AG09319 (cell line): ENCODE results near the gene CALHM6.

ENCODE experiments used
- DNase-seq: peaks from one replicate; pipeline ENCODE4 v3.0.0-alpha.2; 2010; ENCODE audit warnings: low read depth; ENCODE audit errors: extremely low read depth
- TF ChIP-seq, protein P1 (sequence below): IDR thresholded peaks from 2 replicates; pipeline ENCODE4 v1.5.1; 2011; ENCODE audit warnings: low read depth, mild to moderate bottlenecking, inconsistent platforms, low read length, moderate library complexity

The CALHM6 gene

DNA sequence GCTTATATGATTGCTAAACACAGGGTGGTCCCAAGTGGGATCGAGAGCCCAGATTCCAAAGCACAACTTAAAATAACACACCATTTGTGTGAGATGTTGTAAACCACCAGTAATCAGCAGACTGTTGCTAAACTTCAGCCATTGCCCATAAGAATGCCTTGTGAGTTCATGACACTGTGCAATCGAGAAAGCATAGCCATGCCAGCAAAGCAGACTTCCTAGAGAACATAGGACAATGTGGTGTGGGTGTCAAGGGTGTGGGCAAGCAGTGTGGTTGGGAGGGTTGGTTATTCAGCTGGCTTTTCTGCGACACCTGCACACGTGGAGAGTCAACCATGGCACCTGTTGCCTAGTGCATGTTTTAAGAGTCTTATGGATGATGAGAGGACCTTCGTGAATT, 16.1 kb upstream of the CALHM6 start:
- TF ChIP-seq, protein P1, sequence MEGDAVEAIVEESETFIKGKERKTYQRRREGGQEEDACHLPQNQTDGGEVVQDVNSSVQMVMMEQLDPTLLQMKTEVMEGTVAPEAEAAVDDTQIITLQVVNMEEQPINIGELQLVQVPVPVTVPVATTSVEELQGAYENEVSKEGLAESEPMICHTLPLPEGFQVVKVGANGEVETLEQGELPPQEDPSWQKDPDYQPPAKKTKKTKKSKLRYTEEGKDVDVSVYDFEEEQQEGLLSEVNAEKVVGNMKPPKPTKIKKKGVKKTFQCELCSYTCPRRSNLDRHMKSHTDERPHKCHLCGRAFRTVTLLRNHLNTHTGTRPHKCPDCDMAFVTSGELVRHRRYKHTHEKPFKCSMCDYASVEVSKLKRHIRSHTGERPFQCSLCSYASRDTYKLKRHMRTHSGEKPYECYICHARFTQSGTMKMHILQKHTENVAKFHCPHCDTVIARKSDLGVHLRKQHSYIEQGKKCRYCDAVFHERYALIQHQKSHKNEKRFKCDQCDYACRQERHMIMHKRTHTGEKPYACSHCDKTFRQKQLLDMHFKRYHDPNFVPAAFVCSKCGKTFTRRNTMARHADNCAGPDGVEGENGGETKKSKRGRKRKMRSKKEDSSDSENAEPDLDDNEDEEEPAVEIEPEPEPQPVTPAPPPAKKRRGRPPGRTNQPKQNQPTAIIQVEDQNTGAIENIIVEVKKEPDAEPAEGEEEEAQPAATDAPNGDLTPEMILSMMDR = no peak
- DNase-seq = no peak

DNA sequence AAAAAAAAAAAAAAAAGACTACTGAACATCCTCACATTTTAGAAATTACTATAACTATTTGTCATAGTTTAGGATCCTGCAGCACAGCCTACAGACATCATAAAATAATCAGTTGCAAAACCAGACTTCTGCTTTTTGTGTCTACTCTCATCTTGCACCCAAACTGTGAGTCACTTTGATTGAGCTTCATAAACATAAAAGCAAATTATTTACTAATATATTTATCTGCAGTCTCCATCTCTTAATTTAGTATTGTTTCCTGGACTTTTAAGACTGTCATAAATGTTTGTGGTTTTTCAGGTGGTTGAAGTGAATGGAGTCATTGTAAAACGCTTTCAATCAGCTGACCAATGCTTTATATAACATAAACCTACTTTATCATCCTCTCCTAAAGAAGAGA, 14.8 kb upstream of the CALHM6 start:
- DNase-seq = no peak

DNA sequence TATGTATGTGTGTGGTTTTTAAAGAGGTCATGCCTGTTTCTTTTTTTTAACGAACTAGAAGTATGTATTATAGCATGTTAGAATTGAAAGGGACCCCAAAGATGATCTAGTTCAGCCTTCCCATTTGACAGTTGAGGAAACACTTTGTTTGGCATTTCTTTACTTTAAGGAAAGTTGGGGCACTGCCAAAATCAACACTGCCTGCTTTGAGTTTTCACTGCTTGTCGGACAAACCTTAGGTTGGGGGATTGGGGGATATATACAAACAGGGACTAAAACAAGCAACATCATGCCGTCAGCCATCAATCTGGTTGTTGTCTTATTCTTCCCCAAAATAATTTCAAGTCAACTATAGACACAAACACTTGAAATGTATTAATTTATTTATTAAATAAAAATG, 14.1 kb upstream of the CALHM6 start:
- TF ChIP-seq, protein P1 = no peak
- no peak for DNase-seq

More for the DNA sequence above, 14.8 kb upstream of the CALHM6 start:
- TF ChIP-seq, protein P1 = no peak

DNA sequence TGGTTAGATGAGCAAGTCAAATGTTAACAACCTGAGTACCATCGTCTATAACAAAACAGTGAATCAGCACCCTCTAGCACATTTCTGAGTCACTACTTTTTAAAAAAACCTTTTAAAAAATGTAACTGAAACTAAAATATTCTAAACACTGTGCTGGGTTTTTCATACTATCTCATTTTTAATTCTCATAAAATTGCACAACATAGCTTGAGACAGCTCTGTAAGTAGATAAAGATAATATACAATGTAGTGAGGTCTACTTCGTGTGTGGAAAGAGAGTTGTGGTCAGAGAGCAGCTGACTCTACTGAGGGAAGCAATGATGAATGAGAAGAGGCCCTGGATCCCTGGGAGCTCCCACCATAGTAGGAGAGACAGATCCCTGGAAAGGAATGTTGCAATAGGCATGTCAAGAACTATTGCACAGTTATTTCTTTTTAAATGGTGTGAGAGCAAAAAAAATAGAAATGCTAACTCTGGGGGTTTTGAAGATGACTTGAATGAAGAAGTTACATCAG, 13.6 kb upstream of the CALHM6 start:
- DNase-seq = peak; percentile 86
- TF ChIP-seq, protein P1 = peak; percentile 3; the same call in 1 of the 2 replicates

DNA sequence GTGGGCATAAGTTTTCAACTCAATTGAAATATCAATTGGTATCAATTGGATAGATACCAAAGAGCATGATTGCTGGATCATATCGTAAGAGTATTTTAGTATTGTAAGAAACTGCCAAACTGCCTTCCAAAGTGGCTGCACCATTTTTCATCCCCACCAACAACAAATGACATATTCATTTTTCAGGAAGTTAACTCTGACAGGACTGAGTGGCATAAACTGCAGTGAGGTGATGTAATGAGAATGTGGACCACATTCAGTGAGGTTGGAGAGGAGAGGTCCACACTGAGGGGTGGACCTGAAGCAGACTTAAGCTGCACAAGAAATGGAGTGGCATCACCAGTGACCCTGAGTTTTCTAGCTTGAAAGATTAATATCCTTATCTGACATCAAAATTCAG, 11.6 kb upstream of the CALHM6 start:
- TF ChIP-seq, protein P1 = no peak
- DNase-seq = no peak

DNA sequence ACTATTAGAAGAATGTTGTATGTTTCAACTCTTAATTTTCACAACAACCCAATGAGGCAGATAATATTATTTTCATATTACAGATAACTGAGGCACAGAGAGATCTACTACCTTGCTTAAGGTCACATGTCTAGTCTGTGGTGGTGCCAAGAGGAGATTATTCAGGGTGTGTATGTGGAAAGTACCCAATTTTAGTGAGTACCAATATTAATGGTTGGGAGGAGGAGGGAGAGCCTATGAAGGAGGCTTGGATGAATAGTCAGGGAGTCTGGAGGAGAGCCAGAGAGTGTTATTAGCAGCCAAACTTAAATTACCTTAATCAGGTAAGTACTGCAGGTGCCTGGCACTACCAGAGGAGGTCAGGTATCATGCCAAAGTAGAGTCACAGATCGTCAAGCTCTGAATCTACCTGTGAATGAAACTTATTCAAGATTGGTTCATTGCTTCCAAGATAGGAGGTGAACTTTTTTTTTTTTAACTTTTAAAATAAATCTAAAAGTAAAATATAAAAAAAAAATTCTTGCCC, 10.9 kb upstream of the CALHM6 start:
- DNase-seq = no peak
- TF ChIP-seq, protein P1 = no peak

DNA sequence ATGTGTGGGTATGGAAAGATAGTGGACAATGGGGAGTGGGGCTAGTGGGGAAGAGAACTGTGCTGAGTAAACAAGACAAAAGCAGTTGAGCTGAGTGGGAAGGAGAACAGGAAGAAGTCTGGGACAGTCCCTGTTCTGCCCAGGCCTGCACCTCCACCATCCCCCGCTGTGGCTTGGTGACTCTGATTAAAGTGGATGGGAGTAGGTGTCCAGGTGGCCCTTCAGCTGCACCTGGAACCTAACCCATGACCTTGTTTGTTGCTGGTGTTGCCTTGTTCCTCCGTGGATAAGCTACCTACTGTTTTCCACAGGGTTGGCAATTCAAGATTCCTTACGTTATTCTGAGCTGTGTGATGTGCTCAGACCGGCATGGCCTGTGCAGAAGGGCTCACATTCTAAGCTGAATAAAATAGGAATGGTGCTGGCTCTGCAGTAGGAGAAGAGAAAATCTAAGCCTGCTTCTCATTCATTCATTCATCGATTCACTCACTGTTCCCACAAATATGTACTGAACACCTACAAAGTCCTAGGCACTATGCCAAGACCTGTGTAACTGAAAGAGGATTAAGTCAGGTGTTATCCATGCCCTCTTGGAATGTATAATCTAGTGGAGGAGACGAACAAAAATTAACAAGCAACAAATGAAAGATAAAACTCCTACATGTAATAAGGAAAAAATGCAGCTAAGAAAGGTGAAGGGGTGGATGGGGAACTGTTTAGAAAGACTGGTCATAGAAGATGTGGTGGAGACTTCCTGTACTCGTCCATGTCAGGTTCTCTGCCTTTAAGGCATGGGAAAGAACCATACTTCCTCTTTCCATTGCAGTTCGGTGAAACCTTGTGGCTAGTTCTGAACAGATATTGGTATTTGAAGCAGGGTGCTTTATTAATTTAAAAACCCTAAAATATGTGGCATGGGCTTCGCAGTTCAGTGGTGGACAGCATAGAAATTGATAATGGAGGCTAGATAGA, 10.1 kb upstream of the CALHM6 start:
- TF ChIP-seq, protein P1 = no peak

More for the DNA sequence above, 10.1 kb upstream of the CALHM6 start:
- DNase-seq = no peak
